GM18951 (cell line): ENCODE measurements around the gene ANK2.

Experiments
- POLR2A ChIP-seq: IDR thresholded peaks from 4 replicates; pipeline ENCODE4 v1.6.1; 2011; ENCODE audit warnings: mild to moderate bottlenecking; ENCODE audit not compliant: insufficient read length, insufficient read depth; ENCODE audit errors: extremely low read depth
- in situ Hi-C: fragments of 300-500 bp; cut with MboI; formaldehyde crosslinking; loops from one replicate; pipeline ENCODE4 v1.12.0; 2022; ENCODE audit warnings: low sequenced_read_pairs, mixed read lengths, inconsistent platforms; ENCODE audit not compliant: unreplicated experiment

ANK2 gene

GRCh38 chr4:113088050-113088449 is 38.6 kb downstream of the ANK2 start:
- in situ Hi-C loops = no loop called here
- no peak for TF ChIP-seq POLR2A

GRCh38 chr4:113090954-113091353 is 41.5 kb downstream of the ANK2 start:
- in situ Hi-C loops = no loop called here
- no peak for TF ChIP-seq POLR2A

GRCh38 chr4:113094331-113094730 is 44.9 kb downstream of the ANK2 start:
- no peak for TF ChIP-seq POLR2A
- in situ Hi-C loops = no loop called here

GRCh38 chr4:113094802-113095201 is 45.3 kb downstream of the ANK2 start:
- in situ Hi-C loops = no loop called here

GRCh38 chr4:113101669-113102068 is 52.2 kb downstream of the ANK2 start:
- in situ Hi-C loops = no loop called here
- TF ChIP-seq POLR2A = no peak

More at GRCh38 chr4:113094802-113095201, 45.3 kb downstream of the ANK2 start:
- no peak for TF ChIP-seq POLR2A

GRCh38 chr4:113103556-113103955 is 54.1 kb downstream of the ANK2 start:
- TF ChIP-seq POLR2A = no peak
- in situ Hi-C loops = no loop called here

GRCh38 chr4:113106108-113106507 is 56.7 kb downstream of the ANK2 start:
- in situ Hi-C loops = no loop called here
- TF ChIP-seq POLR2A = no peak

GRCh38 chr4:113109106-113109718 is 59.8 kb downstream of the ANK2 start:
- no peak for TF ChIP-seq POLR2A

GRCh38 chr4:113112338-113112978 is 63.0 kb downstream of the ANK2 start:
- in situ Hi-C loops = no loop called here
- no peak for TF ChIP-seq POLR2A

More at GRCh38 chr4:113109106-113109718, 59.8 kb downstream of the ANK2 start:
- in situ Hi-C loops = no loop called here

GRCh38 chr4:113113151-113113550 is 63.7 kb downstream of the ANK2 start:
- in situ Hi-C loops = no loop called here
- TF ChIP-seq POLR2A = no peak

- in situ Hi-C loops = no loop called here
- no peak for TF ChIP-seq POLR2A
These were observed 65.4 kb downstream of the ANK2 start for GRCh38 chr4:113114884-113115283.

- no peak for TF ChIP-seq POLR2A
- in situ Hi-C loops = no loop called here
These were observed 67.2 kb downstream of the ANK2 start for GRCh38 chr4:113116414-113117357.

GRCh38 chr4:113117358-113117702 is 67.9 kb downstream of the ANK2 start:
- in situ Hi-C loops = no loop called here
- no peak for TF ChIP-seq POLR2A
